HEK293 (cell line): Measurements from ENCODE around the gene ATP5IF1.

Experiments used
- CTCF ChIA-PET: fragments of 350-600 bp; formaldehyde crosslinking; extraction: SDS; loops from one replicate; lab custom pipeline; 2021; ENCODE audit warnings: antibody characterized with exemption; lab: Yijun Ruan, JAX
- POLR2A ChIA-PET: fragments of 300-600 bp; formaldehyde crosslinking; extraction: SDS; loops from one replicate; lab custom pipeline; 2020; ENCODE audit warnings: antibody characterized with exemption, inconsistent platforms; lab: Yijun Ruan, JAX
- H3K27ac ChIP-seq: fragments of 200-500 bp; sonication (Bioruptor generic); 2 replicates; pipeline ENCODE4 v1.5.1; 2014; ENCODE audit warnings: low read depth, low read length, control low read depth, inconsistent platforms; ENCODE audit errors: extremely low read depth
- H3K36me3 ChIP-seq, 2 experiments: fragments of 200-500 bp in 1 of 2; sonication (Bioruptor generic) in 1 of 2; 1 replicate in 1 of 2; 2 replicates in 1 of 2; pipeline ENCODE4 v1.5.1; 2014 to 2017; ENCODE audit warnings: inconsistent platforms in 2 of 2, low read length in 2 of 2; ENCODE audit not compliant: control insufficient read depth in 2 of 2, insufficient read depth in 1 of 2
- H3K4me1 ChIP-seq: fragments of 200-500 bp; sonication (Bioruptor generic); 2 replicates; pipeline ENCODE4 v1.5.1; 2014; ENCODE audit warnings: mild to moderate bottlenecking, low read length, inconsistent platforms; ENCODE audit not compliant: control insufficient read depth, insufficient read depth
- H3K4me3 ChIP-seq: 2 replicates; pipeline ENCODE4 v1.5.1; 2011; ENCODE audit warnings: low read depth, mild to moderate bottlenecking, control low read depth, low read length, moderate library complexity
- H3K9me3 ChIP-seq: fragments of 200-500 bp; sonication (Bioruptor generic); 2 replicates; pipeline ENCODE4 v1.5.1; 2014; ENCODE audit warnings: low read depth, low read length, inconsistent platforms; ENCODE audit not compliant: control insufficient read depth, insufficient read depth
- GLI2 ChIP-seq: fragments of 450-650 bp; formaldehyde crosslinking; IDR thresholded peaks from 2 replicates; pipeline ENCODE4; 2017; ENCODE audit warnings: missing biosample characterization, missing genetic modification characterization, low read depth, borderline replicate concordance
- HOXC10 ChIP-seq: sonication (generic); formaldehyde crosslinking; IDR thresholded peaks from 2 replicates; pipeline ENCODE4 v1.8.1; 2023; ENCODE audit warnings: mild to moderate bottlenecking, missing genetic modification reagents
- KLF8 ChIP-seq: fragments of 450-650 bp; formaldehyde crosslinking; IDR thresholded peaks from 2 replicates; pipeline ENCODE4 v1.5.1; 2016; ENCODE audit warnings: missing biosample characterization, missing genetic modification characterization
- PRDM2 ChIP-seq: fragments of 450-650 bp; formaldehyde crosslinking; IDR thresholded peaks from 2 replicates; pipeline ENCODE4 v1.5.1; 2016; ENCODE audit warnings: missing biosample characterization, missing genetic modification characterization, borderline replicate concordance
- PRDM4 ChIP-seq: fragments of 450-650 bp; formaldehyde crosslinking; IDR thresholded peaks from 2 replicates; pipeline ENCODE4 v1.5.1; 2017; ENCODE audit warnings: missing biosample characterization, missing genetic modification characterization
- REPIN1 ChIP-seq: fragments of 450-650 bp; formaldehyde crosslinking; IDR thresholded peaks from 2 replicates; pipeline ENCODE4 v1.5.1; 2017; ENCODE audit warnings: missing biosample characterization, missing genetic modification characterization, low read depth
- ZNF211 ChIP-seq: fragments of 450-650 bp; formaldehyde crosslinking; IDR thresholded peaks from 2 replicates; pipeline ENCODE4 v1.5.1; 2016; ENCODE audit warnings: low read depth, missing biosample characterization, missing genetic modification characterization
- ZNF248 ChIP-seq: fragments of 450-650 bp; formaldehyde crosslinking; IDR thresholded peaks from 2 replicates; pipeline ENCODE4 v1.5.1; 2017; ENCODE audit warnings: missing biosample characterization, missing genetic modification characterization
- ZNF324 ChIP-seq: fragments of 450-650 bp; formaldehyde crosslinking; IDR thresholded peaks from 2 replicates; pipeline ENCODE4 v1.5.1; 2016; ENCODE audit warnings: missing biosample characterization, missing genetic modification characterization
- ZNF398 ChIP-seq: fragments of 450-650 bp; formaldehyde crosslinking; IDR thresholded peaks from 2 replicates; pipeline ENCODE4 v1.5.1; 2017; ENCODE audit warnings: missing biosample characterization, missing genetic modification characterization
- ZNF514 ChIP-seq: fragments of 450-650 bp; formaldehyde crosslinking; IDR thresholded peaks from 2 replicates; pipeline ENCODE4 v1.5.1; 2016; ENCODE audit warnings: missing biosample characterization, missing genetic modification characterization
- ZNF747 ChIP-seq: fragments of 450-650 bp; formaldehyde crosslinking; IDR thresholded peaks from 2 replicates; pipeline ENCODE4 v1.5.1; 2016; ENCODE audit warnings: missing biosample characterization, missing genetic modification characterization
- TF ChIP-seq, protein P1 (sequence below): fragments of 450-650 bp; formaldehyde crosslinking; IDR thresholded peaks from 2 replicates; pipeline ENCODE4 v1.5.1; 2016; ENCODE audit warnings: missing biosample characterization, missing genetic modification characterization
- TF ChIP-seq, protein P2 (sequence below): fragments of 450-650 bp; formaldehyde crosslinking; IDR thresholded peaks from 2 replicates; pipeline ENCODE4 v1.5.1; 2016; ENCODE audit warnings: missing biosample characterization, missing genetic modification characterization
- TF ChIP-seq, protein P3 (sequence below): fragments of 450-650 bp; formaldehyde crosslinking; IDR thresholded peaks from 2 replicates; pipeline ENCODE4 v1.5.1; 2016; ENCODE audit warnings: missing biosample characterization, missing genetic modification characterization

ATP5IF1 gene

GRCh38 chr1:28244549-28245251, 8.8 kb downstream of the ATP5IF1 start:
- ChIA-PET POLR2A (interaction anchor here (0.7 to 3.7 kb wide), 2 partner anchors 9 to 71 kb away, joined by 3 to 19 read pairs; partner anchors contain the start of gene ATP5IF1), CTCF (interaction anchor here (0.7 kb wide), 1 partner anchor 1909 kb away, joined by 4 read pairs; no protein-coding TSS in a partner anchor)
- TF ChIP-seq ZNF747, result no peak
- TF ChIP-seq PRDM4, result no peak
- TF ChIP-seq ZNF211 (tag by site-specific recombination), result no peak
- no peak for TF ChIP-seq REPIN1 (tag by site-specific recombination)
- TF ChIP-seq ZNF514 (tag by site-specific recombination), result no peak
- TF ChIP-seq PRDM2 (tag by site-specific recombination), result no peak
- no peak for TF ChIP-seq ZNF398 (tag by site-specific recombination)
- TF ChIP-seq, protein P1, sequence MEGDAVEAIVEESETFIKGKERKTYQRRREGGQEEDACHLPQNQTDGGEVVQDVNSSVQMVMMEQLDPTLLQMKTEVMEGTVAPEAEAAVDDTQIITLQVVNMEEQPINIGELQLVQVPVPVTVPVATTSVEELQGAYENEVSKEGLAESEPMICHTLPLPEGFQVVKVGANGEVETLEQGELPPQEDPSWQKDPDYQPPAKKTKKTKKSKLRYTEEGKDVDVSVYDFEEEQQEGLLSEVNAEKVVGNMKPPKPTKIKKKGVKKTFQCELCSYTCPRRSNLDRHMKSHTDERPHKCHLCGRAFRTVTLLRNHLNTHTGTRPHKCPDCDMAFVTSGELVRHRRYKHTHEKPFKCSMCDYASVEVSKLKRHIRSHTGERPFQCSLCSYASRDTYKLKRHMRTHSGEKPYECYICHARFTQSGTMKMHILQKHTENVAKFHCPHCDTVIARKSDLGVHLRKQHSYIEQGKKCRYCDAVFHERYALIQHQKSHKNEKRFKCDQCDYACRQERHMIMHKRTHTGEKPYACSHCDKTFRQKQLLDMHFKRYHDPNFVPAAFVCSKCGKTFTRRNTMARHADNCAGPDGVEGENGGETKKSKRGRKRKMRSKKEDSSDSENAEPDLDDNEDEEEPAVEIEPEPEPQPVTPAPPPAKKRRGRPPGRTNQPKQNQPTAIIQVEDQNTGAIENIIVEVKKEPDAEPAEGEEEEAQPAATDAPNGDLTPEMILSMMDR (tag by site-specific recombination), result no peak
- peaks cover 12% of the 10 kb centered on the region; the same call in 1 of the 2 replicates for H3K4me1 ChIP-seq
- H3K27ac ChIP-seq, result no peak overlapping the region
- no peak overlapping the region for H3K4me3 ChIP-seq
- H3K36me3 ChIP-seq, result peaks cover 0 to 18% of the 10 kb centered on the region in 2 experiments; a peak in 1 of 3 replicates
- no peaks in the 10 kb centered on the region for H3K9me3 ChIP-seq

DNA sequence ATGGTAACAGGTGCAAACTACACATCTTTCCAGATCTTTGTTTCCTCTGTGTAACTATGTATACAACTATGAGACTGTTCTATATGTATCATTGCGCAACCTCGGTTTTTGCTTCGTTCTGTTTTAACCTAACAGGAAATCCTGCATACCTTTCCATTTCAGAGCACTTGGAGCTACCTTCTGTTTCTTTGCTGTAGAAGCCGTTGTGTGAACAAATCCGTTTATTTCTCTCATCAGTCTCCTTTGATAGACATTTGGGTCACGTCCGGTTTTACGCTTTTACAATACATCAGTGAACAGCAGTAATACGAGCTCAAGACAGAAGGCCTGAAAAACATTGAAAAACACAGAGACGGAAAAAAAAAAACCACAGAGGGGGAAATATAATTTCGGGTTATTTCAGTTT, 10.5 kb downstream of the ATP5IF1 start:
- CTCF ChIA-PET, result interaction anchor here (0.5 to 1.4 kb wide), 8 partner anchors 8 to 941 kb away, joined by 3 to 10 read pairs (median 3); partner anchors contain the start of gene SESN2
- POLR2A ChIA-PET, result interaction anchor here (0.6 to 3.7 kb wide), 6 partner anchors 9 to 1423 kb away, joined by 5 to 19 read pairs (median 6); partner anchors contain the start of genes ATP5IF1, MED18 and SESN2
- H3K36me3 ChIP-seq, result peaks cover 0 to 12% of the 10 kb centered on the region in 2 experiments; a peak in 1 of 3 replicates
- no peak overlapping the region; the same call in 1 of the 2 replicates for H3K27ac ChIP-seq
- peak overlapping the region; percentile 43 for H3K4me3 ChIP-seq
- H3K4me1 ChIP-seq, result peaks cover 12% of the 10 kb centered on the region; the same call in 1 of the 2 replicates
- no peaks in the 10 kb centered on the region for H3K9me3 ChIP-seq
- TF ChIP-seq KLF8 (tag by site-specific recombination) (0 out of 2 replicates have a peak, but pooled peaks have one; percentile 2), GLI2 (no peak), ZNF324 (0 out of 2 replicates have a peak, but pooled peaks have one; percentile 32), HOXC10 (no peak), ZNF248 (tag by site-specific recombination) (no peak)
- TF ChIP-seq, protein P2, sequence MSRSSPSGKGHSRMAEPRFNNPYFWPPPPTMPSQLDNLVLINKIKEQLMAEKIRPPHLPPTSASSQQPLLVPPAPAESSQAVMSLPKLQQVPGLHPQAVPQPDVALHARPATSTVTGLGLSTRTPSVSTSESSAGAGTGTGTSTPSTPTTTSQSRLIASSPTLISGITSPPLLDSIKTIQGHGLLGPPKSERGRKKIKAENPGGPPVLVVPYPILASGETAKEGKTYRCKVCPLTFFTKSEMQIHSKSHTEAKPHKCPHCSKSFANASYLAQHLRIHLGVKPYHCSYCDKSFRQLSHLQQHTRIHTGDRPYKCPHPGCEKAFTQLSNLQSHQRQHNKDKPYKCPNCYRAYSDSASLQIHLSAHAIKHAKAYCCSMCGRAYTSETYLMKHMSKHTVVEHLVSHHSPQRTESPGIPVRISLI (tag by site-specific recombination), result 0 out of 2 replicates have a peak, but pooled peaks have one; percentile 77
- TF ChIP-seq, protein P3, sequence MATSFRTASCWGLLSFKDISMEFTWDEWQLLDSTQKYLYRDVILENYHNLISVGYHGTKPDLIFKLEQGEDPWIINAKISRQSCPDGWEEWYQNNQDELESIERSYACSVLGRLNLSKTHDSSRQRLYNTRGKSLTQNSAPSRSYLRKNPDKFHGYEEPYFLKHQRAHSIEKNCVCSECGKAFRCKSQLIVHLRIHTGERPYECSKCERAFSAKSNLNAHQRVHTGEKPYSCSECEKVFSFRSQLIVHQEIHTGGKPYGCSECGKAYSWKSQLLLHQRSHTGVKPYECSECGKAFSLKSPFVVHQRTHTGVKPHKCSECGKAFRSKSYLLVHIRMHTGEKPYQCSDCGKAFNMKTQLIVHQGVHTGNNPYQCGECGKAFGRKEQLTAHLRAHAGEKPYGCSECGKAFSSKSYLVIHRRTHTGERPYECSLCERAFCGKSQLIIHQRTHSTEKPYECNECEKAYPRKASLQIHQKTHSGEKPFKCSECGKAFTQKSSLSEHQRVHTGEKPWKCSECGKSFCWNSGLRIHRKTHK (tag by site-specific recombination), result no peak
